ENCODE data around the gene GPSM3.
"Not testable (repeated sequence)": the region's sequence is repeated elsewhere in the genome, so short reads cannot be mapped to it uniquely, and the experiment has no call there.

The GPSM3 gene

GRCh38 chr6:32148289-32149091 lies 44.0 kb downstream of the GPSM3 start:
- no peak for DNase-seq

- no peak for DNase-seq
Observed at GRCh38 chr6:32147401-32148132, 44.9 kb downstream of the GPSM3 start.

DNA sequence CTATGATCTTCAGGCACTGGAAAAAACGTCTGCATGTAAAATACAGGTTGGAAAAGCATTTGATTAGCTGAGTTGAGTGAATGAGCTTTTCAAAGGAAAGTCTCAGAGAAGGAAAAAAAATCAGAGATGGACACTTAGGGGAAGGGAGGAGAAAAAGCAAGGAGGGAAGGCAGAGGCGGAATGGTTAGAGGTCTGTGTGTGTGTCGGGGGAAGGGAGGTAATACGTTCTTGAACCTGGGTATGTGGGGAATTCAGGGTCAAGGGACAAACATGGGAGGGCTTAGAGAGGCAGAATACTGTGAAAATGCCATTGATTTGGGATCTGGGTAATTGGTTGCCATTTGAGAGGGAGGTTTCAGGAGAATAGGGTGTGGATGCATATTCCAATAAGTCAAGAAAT lies 45.8 kb downstream of the GPSM3 start:
- DNase-seq: no peak

GRCh38 chr6:32146287-32146686 lies 46.2 kb downstream of the GPSM3 start:
- no peak for DNase-seq

DNA sequence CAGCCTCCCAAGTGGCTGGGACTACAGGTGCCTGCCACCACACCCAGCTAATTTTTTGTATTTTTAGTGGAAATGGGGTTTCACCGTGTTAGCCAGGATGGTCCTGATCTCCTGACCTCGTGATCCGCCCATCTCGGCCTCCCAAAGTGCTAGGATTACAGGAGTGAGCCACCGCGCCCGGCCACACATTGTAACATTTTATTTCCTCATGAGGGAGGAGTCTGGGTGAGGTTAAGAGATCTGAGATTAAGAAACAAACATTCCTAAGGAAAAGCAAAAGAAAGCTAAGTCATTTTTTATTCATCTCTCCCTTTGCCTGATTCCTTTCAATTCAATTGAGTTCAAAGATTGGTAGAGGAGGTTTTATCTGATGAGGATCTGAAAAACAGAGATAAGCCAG lies 48.2 kb downstream of the GPSM3 start:
- not testable (repeated sequence) for DNase-seq
